ENCODE measurements around the gene LAGE3. TPM values are rescaled to one million over a fixed set of nuclear protein-coding genes. Genes with fewer than 3 reads are reported as not detected.

Gene LAGE3
- total and polyA plus RNA-seq, 2 of the 13 experiments (the other 11 are each of a cell fraction or from before 2014, with no cell fraction given) = 7.6 to 12.7 TPM

DNA sequence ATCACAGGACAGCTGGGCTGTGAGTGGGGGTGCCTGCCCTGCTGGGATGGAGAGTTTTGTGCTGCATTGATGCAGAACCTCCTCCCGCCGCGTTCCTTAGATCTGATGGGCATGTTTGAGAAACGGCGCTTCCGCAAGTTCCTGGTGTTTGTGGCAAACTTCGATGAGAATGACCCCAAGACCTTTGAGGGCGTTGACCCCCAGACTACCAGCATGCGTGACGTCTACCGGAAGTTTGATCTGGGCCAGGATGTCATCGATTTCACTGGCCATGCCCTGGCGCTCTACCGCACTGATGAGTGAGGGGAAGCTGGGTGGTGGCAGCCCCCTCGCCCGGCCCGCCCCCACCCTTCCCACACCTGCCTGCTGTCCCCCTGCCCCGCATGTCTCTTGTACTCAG is 39.2 kb downstream of the LAGE3 start:
- 99% methylated on average over 10 of the region's 18 CpGs for WGBS (ENCODE audit: low lambda C conversion rate)
- in situ Hi-C loops (cut with HindIII; ENCODE audit: extremely low pct_ligation_motif_present, low pct_unique_long_range_greater_than_20kb) = no loop called here
- ATAC-seq = no peak

More for the DNA sequence above, 39.2 kb downstream of the LAGE3 start:
- peaks cover 0 to 2% of the 10 kb centered on the region in 2 experiments; a peak in 3 of 5 replicates for H3K36me3 ChIP-seq (replicated peaks in 1 of 2; ENCODE audit: control insufficient read depth in 1 of 2, insufficient read depth in 2 of 2, low read length in 2 of 2)
- no peak for FAIRE-seq
- ChIA-PET CTCF (ENCODE audit: low intra/inter-chr PET ratio, low total read pairs) (no interaction called here), POLR2A (no interaction called here)
- H4K20me1 ChIP-seq (ENCODE audit: insufficient read depth, low read length) = no peaks in the 10 kb centered on the region
- peaks cover 14% of the 10 kb centered on the region for H3K79me2 ChIP-seq (ENCODE audit: insufficient read depth, low read length)
- H3K27ac ChIP-seq (ENCODE audit: extremely low read length, insufficient read depth, low read length) = no peak overlapping the region
- intact Hi-C loops (cut with micrococcal nuclease; ENCODE audit: unreplicated experiment) = no loop called here
- no peak for TF ChIP-seq SAFB2 (CRISPR knock-in tag; IDR thresholded peaks at IDR 0.05; ENCODE audit: borderline replicate concordance, low read depth)
- TF ChIP-seq SMARCC2 (IDR thresholded peaks at IDR 0.05) = no peak
- no peak for TF ChIP-seq ZNF770 (CRISPR knock-in tag; IDR thresholded peaks at IDR 0.05)
- no peak for TF ChIP-seq HMG20B (CRISPR knock-in tag; conservative IDR thresholded peaks at IDR 0.05)
- no peak for TF ChIP-seq ZNF691 (CRISPR knock-in tag; IDR thresholded peaks at IDR 0.05; ENCODE audit: borderline replicate concordance, low read depth)
- TF ChIP-seq HDAC6 (IDR thresholded peaks at IDR 0.05; ENCODE audit: low read depth, low read length) = no peak
- TF ChIP-seq CBX1 (IDR thresholded peaks at IDR 0.05; ENCODE audit: low read depth) = no peak
- no peak for TF ChIP-seq CEBPB (IDR thresholded peaks at IDR 0.05; ENCODE audit: borderline replicate concordance, low read depth, low read length)
- no peak for TF ChIP-seq NFE2 (CRISPR knock-in tag; IDR thresholded peaks at IDR 0.05)
- TF ChIP-seq, protein P1, sequence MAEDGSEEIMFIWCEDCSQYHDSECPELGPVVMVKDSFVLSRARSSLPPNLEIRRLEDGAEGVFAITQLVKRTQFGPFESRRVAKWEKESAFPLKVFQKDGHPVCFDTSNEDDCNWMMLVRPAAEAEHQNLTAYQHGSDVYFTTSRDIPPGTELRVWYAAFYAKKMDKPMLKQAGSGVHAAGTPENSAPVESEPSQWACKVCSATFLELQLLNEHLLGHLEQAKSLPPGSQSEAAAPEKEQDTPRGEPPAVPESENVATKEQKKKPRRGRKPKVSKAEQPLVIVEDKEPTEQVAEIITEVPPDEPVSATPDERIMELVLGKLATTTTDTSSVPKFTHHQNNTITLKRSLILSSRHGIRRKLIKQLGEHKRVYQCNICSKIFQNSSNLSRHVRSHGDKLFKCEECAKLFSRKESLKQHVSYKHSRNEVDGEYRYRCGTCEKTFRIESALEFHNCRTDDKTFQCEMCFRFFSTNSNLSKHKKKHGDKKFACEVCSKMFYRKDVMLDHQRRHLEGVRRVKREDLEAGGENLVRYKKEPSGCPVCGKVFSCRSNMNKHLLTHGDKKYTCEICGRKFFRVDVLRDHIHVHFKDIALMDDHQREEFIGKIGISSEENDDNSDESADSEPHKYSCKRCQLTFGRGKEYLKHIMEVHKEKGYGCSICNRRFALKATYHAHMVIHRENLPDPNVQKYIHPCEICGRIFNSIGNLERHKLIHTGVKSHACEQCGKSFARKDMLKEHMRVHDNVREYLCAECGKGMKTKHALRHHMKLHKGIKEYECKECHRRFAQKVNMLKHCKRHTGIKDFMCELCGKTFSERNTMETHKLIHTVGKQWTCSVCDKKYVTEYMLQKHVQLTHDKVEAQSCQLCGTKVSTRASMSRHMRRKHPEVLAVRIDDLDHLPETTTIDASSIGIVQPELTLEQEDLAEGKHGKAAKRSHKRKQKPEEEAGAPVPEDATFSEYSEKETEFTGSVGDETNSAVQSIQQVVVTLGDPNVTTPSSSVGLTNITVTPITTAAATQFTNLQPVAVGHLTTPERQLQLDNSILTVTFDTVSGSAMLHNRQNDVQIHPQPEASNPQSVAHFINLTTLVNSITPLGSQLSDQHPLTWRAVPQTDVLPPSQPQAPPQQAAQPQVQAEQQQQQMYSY (CRISPR knock-in tag; IDR thresholded peaks at IDR 0.05) = no peak
- no peak for TF ChIP-seq PRPF4 (IDR thresholded peaks at IDR 0.05; ENCODE audit: low read depth, low read length, poor library complexity, severe bottlenecking)
- TF ChIP-seq ZNF44 (CRISPR knock-in tag; IDR thresholded peaks at IDR 0.05) = no peak
- no peak for TF ChIP-seq ZNF501 (CRISPR knock-in tag; IDR thresholded peaks at IDR 0.05)
- no peak for TF ChIP-seq ZKSCAN5 (CRISPR knock-in tag; IDR thresholded peaks at IDR 0.05)
- TF ChIP-seq, protein P2, sequence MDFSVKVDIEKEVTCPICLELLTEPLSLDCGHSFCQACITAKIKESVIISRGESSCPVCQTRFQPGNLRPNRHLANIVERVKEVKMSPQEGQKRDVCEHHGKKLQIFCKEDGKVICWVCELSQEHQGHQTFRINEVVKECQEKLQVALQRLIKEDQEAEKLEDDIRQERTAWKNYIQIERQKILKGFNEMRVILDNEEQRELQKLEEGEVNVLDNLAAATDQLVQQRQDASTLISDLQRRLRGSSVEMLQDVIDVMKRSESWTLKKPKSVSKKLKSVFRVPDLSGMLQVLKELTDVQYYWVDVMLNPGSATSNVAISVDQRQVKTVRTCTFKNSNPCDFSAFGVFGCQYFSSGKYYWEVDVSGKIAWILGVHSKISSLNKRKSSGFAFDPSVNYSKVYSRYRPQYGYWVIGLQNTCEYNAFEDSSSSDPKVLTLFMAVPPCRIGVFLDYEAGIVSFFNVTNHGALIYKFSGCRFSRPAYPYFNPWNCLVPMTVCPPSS (IDR thresholded peaks at IDR 0.05) = no peak
- TF ChIP-seq, protein P3, sequence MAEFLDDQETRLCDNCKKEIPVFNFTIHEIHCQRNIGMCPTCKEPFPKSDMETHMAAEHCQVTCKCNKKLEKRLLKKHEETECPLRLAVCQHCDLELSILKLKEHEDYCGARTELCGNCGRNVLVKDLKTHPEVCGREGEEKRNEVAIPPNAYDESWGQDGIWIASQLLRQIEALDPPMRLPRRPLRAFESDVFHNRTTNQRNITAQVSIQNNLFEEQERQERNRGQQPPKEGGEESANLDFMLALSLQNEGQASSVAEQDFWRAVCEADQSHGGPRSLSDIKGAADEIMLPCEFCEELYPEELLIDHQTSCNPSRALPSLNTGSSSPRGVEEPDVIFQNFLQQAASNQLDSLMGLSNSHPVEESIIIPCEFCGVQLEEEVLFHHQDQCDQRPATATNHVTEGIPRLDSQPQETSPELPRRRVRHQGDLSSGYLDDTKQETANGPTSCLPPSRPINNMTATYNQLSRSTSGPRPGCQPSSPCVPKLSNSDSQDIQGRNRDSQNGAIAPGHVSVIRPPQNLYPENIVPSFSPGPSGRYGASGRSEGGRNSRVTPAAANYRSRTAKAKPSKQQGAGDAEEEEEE (CRISPR knock-in tag; IDR thresholded peaks at IDR 0.05; ENCODE audit: borderline replicate concordance) = no peak
- H3K9ac ChIP-seq (ENCODE audit: insufficient read depth, low read depth, low read length) = no peak overlapping the region
- H3K4me2 ChIP-seq (ENCODE audit: low read depth, low read length) = no peak overlapping the region
- H3K4me3 ChIP-seq (replicated peaks in 1 of 3; ENCODE audit: insufficient read depth in 1 of 3, low read depth in 2 of 3, low read length in 3 of 3) = no peak overlapping the region
- no TSS peak for BruUV-seq (replicated peaks)
- H3K27me3 ChIP-seq (ENCODE audit: control insufficient read depth in 1 of 2, insufficient read depth in 2 of 2, low read length in 2 of 2) = no peaks in the 10 kb centered on the region
- no peaks in the 10 kb centered on the region for H3K9me3 ChIP-seq (ENCODE audit: low read length)
- DNase-seq (ENCODE audit: low spot score) = no peak
- H2AFZ ChIP-seq (ENCODE audit: low read length) = no peak overlapping the region
- peaks cover 11% of the 10 kb centered on the region for H3K4me1 ChIP-seq (ENCODE audit: insufficient read depth, low read length)
